NCI-H128 (cell line): Measurements from ENCODE around the gene DLX5.

Source experiments
- DNase-seq: peaks from one replicate; lab custom pipeline; 2025; ENCODE audit not compliant: unreplicated experiment; lab: John Stamatoyannopoulos, UW

Gene DLX5

GRCh38 chr7:97006055-97006815, 18.4 kb downstream of the DLX5 start:
- peak; percentile 11 for DNase-seq

- peak; percentile 90 for DNase-seq
These were observed 19.2 kb downstream of the DLX5 start, which contains the start of gene DLX6 for GRCh38 chr7:97005183-97006054. DLX6 (plus strand) TSS chr7:97005553; CDS start chr7:97005978, 425 bp downstream.

GRCh38 chr7:97004247-97005182, 20.1 kb downstream of the DLX5 start:
- no peak for DNase-seq

DNA sequence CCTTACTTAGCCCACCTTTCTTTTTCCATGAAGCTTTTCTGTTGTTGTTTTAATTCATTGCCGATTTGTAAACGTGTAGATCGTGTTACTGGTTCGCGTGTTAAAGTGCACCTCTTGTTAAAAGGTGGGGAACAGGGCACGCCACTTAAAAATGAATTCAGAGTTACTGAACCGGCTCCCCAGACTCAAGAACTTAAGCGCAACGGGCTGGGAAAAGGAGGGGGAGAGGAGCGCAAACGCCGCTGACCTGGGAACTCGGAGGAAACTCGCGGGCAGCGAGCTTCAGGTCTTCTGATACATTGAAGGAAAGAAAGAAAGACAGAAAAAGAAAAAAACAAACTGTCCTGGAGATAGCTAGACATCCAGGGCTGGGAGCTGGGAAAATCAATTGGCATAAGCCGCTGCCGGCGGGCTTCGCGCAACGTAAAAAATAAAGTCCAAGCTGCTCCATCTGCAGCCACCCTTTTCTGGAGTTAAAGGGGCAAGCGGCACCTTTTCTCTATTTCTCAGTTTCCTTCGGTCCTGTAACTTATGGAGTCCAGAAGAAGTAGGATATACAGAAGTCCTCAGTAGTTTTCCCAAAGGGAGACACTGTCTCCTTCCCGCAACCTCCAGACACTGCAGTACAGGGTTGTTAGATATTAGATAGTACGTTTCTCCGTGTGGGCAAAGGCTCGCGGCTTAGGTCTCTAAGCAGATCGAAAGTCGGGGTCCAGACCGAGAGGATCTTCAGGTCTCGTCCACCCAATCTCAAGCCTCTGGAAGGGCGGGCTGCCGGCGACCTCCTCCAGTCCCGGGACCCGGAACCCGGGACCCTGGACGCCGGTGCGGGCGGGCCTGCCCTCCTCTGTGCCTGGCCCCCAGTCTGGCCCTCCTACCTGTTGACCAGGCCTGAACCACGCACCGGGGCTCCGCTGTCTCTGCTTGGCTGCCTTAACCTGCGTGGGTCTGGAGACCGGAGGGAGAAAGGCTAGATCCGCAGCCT, 21.1 kb downstream of the DLX5 start:
- peak; percentile 34 for DNase-seq

DNA sequence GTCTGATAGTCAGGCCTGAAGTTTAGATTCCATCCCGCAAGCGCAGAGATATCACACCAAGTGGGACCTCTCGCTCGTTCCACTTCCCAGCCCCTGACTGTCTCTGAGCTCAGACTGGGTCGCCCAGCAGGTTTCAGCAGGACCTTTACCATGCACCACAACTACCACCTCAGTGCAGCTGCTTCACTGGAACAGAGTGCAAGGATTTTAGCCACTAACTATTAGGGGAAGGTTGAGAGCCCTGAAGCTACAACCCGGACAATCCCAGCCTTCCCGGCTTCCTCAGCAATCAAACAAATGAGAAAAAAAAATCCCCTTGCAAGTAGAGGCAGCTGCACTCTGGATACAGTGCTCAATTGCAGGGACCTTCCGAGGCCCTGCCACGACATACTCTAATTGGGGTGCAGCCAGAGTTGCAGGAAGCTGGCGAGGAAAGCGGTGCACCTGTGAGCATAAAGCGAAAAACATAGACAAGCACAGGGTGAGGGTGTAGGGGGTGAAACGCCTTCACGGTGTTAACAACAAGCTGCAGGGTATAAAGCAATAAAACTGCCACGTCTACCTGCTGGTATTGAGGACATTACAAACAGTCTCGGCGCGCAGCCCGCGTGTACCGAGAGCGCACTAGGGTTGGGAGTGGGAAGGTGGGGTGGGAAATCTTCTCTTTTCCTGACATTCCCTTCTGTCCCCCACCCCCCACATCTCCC, 21.9 kb downstream of the DLX5 start:
- peak; percentile 37 for DNase-seq

GRCh38 chr7:97001656-97002554, 22.7 kb downstream of the DLX5 start:
- no peak for DNase-seq

GRCh38 chr7:97001221-97001620, 23.4 kb downstream of the DLX5 start:
- DNase-seq = no peak

DNA sequence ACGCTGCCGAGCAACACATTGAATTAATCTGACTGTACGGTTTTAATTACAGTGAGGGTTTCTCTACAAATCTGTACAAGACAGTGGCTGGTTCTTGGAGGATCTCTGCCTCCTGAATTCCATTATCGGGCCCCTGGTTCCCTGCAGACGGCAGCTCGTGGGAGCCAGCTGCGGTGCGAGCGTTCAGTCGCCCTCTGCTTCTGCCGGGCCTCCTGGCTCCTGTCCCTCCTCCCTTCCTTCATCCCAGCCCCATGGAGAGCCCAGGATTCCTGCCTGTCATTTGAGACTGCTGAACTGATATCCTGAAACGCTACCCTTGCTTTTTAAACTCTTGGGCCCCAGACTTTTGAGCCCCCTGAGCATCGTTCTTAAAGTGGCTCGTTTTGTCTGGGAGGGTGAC, 25.9 kb downstream of the DLX5 start:
- DNase-seq = no peak

- no peak for DNase-seq
These were observed 26.3 kb downstream of the DLX5 start for GRCh38 chr7:96998333-96998732.

- DNase-seq = no peak
These were observed 27.1 kb downstream of the DLX5 start for GRCh38 chr7:96997512-96998032.

DNA sequence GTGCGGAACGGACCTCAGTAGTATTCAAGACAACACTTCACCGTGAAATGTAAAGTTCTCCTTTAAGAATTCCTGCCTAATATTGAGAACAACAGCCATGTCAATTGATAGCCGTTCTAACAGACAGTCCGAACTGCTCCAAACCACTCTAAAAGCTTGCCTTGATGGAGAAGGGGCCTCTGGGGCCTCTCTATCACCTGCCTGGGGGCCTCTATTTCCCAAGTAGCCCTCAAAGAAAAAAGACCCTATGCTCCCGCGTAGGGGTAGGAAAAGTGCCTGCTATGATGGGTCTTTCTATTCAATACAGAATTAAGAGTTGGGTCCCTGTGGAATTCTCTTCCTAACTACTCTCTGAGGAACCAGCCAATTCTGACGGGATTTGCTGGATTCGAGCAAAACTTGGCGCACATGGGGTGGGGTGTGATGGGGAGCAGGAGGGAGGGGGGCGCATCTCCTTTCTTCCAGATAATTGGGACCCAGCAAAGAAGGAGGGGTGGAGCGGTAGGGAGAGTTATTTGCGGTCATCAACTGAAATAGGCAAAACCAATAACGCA, 27.6 kb downstream of the DLX5 start:
- no peak for DNase-seq

DNA sequence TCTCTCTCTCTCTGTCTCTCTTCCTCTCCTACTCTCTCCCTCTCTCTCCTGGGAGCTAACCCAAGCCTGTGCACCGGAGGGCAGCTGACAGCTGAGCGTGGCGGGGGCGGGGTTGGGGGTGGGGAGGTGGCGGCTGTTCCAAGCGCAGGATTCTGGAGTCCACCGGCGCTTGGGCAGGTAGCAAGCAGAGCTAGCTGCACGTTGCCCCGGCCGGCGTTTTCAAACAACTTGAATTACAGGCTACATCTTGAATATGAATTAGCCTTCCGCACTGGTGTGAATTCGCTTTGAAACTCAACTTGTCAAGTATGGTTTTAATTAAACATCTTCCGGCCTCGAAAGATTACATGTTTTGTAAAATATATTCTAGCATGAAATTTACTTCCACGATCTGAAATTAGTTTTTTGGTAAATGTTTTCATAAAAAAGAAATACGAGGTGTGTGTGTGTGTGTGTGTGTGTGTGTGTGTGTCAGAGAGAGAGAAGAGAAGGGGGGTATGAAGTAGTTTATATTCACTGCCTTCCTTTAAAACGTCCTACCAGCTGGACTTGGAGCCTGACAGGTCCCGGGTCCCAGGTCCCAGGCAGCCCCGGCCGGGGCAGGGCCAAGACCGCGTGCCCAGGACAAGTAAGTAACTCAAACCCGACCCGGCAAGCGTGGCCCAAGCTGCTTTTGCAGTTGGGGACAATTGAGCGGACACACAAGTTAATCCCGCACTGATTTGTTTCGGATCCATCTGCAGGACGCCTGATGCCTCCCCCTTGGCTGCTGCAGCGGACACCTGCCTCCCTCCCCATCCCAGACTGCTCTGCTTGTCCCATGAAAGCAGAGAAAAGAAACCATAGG, 28.3 kb downstream of the DLX5 start:
- DNase-seq = no peak

DNA sequence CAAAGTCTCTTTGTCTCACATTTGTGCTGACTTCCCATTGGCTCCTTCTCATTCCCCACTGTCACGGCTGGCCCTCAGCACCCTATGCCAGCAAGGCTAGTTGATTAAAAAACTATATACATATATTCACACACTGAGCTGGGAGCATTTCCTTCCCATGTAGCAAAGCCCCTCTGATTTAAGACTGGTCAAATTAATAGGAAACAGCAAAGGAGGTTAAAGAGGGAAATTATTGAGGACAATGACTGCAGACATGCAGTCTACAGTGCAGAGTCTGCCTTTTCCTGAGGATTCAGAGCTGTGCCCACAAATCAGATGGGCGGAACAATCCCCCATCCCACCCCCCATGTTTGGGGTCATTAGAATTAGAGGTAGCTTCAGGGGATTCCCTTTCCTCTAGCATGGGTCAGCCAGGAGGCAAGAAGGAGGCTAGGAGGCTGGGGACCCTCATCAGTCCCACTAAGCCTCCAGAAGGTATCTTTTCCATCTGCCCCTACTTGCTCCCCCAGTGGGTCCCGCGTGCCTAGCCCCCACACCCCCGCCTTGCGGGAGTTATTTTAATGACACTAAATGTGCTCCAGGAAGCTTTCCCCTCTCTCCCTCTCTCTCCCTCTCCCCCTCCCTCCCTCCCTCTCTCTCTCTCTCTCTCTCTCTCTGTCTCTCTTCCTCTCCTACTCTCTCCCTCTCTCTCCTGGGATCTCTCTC, 29.1 kb downstream of the DLX5 start:
- no peak for DNase-seq

- DNase-seq = no peak
These were observed 30.7 kb downstream of the DLX5 start for GRCh38 chr7:96993980-96994379.

DNA sequence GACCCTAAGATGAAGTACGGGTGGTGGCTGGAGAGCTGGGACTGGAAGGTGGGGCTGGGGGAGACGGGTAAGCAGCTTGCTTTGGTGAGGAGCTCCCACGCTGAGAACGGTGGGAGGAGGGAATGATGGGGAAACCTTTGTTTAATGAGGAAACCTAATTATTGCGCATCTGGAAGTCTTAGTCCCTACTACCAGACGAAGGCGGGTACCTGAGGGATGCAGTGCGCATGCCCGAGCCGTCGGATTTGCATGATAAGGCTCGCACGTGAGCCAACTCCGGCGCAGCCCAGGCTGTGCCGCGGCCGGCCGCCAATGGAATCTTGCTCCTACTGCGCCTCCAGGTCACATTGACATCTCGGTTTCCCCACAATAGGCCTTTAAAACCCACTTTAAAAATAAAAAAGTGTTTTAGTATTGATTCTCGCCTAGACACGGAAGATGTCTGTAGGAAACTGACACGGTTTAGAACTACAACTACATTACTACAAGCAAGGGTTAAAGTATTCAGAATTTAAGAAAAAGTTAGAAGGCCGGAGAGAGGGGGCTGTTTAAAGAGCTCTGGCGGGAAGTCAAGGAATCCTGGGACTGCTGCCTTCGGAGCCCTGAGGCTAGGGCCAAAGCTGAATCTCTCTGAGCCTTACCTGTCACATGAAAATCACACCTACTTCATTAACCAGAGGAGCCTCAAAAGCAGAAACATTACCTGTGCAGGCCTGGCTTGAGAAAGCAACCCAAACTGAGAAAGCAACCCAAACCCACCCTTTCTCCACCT, 31.4 kb downstream of the DLX5 start:
- no peak for DNase-seq
